Fibroblast of skin of right biceps (primary cell): ENCODE measurements around the gene POLQ.
A peak's percentile ranks its signal among the peaks of the same experiment; 100 is the strongest.
"Not testable (repeated sequence)": the region's sequence is repeated elsewhere in the genome, so short reads cannot be mapped to it uniquely, and the experiment has no call there.

Source experiments
- DNase-seq: peaks from one replicate; pipeline ENCODE4 v3.0.0-alpha.2; 2013

The POLQ gene

DNA sequence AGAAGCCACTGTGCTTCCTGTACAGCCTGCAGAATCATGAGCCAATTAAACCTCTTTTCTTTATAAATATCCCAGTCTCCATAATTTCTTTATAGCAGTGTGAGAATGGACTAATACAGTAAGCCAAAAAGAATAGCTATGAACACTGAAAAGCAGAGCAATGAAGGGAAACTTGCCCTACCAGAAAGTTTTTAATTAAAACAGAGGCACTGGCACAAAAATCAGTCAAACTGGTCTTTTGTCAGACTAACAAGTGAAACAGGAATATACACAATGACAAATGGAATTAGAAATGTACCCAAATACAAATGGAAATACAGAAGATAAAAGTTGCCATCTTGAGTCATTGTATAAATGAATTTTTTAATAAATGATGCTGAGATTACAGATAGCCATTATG, 40.5 kb downstream of the POLQ start:
- DNase-seq: no peak

DNA sequence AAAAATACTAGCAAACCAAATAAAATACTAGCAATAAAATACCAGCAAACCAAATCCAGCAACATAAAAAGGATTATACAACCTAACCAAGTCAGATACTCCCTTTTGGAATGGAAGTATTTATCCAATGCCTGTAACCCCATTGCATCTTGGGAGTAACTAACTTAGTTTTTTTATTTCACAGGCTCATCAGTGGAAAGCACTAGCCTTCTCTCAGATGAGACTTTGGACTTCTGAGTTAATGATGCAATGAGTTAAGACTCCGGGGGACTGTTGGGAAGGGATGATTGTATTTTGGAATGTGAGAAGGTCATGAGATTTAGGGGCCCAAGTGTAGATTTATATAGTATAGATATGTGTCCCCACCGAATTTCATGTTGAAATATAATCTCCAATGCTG, 41.2 kb downstream of the POLQ start:
- DNase-seq: no peak

DNA sequence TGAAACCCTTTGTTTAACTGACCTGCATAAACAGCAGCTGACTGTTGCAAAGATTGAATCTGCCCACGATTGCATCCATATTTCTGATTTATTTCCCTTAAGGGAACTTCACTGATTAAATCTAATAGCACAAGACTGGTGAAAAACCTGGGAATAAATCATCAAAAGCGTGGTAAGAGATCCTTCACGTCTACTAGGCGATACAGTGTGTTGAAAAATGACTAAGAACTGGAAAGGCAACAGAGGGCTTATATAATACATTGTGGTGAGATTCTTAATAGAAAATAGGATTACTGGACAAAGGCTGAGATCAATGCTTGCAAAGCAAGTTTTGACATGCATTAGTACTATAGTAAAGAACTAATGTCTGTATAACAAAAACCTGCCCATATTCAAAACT, 49.0 kb downstream of the POLQ start:
- DNase-seq: no peak

DNA sequence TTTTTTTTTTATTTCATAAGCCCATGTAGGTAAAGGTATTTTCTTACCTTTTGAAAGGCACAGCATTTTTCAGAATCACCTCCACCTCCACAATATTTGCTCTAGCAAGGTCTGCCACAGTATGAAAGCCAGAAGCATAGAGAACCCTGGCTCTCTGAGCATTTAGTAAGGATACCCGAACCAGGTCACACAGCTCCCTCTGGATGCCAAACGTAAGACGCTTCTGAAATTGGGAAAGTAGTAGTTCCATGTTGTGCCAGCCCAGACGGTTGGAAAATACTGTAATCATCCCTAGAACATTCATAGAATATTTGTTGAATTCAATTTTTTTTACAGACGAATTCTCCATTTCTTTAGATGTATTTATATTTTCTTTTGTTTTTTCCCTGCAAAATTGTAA, 52.4 kb downstream of the POLQ start:
- DNase-seq: peak; percentile 21

DNA sequence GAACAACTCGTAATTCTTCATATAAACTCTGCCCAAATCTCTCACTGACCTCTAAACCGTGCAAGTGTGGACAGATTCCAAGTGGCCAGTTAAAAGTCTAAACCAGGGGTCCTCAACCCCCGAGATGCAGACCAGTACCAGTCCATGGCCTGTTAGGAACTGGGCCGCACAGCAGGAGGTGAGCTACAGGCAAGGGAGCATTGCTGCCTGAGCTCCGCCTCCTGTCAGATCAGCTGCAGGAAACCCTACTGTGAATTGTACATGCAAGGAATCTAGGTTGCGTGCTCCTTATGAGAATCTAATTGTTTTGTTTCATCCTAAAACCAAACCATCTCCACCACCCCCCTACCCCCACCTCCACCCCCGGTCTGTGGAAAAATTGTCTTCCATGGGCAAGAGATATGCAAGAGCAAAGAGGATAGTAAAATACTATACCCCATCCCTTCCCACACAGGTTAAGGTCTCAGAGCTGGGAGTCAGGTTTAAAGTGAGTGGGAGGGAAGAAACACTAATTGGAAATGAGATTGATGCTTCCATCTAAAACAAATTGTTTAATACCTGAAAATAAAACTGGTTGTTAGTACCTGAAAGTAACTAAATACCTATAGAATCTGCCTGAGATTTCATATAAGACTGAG, 54.0 kb downstream of the POLQ start:
- no peak for DNase-seq

DNA sequence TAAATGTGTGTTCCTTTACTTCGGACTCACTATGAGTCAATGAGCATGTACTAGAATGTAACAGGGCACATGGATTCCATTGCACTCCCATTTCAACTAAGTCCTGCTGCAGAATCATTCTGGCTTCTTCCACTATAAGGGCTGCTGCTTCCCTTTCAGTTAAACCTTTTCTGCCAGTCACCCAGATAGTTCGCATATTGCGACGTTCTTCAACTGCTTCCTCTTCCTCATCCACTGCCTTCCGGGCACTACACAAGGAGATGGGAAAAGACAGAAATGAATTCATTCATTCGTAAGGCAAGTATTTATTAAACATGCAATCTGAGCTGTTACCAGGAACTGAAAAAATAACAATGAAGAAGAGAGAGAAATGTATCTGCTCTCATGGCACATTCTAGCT, 55.6 kb downstream of the POLQ start:
- DNase-seq: no peak

DNA sequence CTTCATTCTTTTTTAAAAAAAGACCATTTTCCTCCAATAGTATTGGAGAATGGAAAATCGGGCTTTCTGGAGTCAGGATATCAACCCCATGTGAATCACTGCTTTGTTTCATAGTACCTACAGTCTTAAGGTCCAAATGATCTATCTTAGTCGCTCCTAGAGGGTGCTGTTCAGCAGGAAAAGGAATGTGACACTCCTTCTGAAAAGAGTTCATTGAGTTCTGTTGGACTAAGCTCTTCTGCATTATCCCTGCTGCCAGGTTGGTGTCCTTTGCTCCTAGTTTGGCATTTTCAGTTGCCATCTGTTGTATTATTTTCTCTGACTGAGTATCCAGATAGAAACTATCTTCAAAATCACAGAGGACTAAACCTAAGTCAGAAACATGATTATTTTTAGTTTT, 57.2 kb downstream of the POLQ start:
- DNase-seq: no peak

DNA sequence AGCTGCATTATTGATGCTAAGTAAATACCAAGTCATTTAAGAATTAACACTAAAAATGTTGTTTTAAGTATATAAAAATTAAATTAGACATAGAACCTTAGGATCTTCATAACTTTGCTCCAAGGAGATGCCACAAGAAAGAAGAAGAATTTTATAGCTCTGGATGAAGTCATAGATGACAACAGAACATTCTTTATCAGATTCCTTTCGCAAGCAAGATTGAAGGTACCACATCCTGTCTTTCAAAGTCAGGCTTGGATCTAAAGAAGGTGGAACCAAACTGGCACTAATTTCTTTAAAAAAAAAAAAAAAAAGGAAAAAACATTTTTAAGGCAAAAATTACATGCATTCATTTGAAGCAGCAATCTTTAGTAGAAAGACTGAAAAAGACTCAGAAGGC, 62.5 kb downstream of the POLQ start:
- DNase-seq: peak; percentile 69

DNA sequence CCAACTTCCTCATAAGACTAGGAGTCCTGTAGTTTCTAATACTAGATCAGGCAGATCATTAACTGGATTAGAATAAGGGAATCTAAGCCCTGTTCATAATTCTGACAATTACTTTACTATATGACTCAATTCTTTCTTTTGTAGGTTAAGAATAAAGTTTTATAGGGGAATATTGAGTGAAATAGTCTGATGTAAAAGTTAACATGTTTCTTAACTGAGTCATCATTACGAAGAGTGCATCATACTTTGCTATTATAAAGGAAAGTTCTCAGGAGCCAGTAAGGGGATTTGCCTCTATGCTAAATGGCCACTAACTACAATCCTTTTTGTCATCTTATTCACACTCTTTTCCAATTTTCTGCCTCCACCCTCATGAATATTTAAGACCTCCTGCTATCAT, 63.1 kb downstream of the POLQ start:
- peak; percentile 85 for DNase-seq

DNA sequence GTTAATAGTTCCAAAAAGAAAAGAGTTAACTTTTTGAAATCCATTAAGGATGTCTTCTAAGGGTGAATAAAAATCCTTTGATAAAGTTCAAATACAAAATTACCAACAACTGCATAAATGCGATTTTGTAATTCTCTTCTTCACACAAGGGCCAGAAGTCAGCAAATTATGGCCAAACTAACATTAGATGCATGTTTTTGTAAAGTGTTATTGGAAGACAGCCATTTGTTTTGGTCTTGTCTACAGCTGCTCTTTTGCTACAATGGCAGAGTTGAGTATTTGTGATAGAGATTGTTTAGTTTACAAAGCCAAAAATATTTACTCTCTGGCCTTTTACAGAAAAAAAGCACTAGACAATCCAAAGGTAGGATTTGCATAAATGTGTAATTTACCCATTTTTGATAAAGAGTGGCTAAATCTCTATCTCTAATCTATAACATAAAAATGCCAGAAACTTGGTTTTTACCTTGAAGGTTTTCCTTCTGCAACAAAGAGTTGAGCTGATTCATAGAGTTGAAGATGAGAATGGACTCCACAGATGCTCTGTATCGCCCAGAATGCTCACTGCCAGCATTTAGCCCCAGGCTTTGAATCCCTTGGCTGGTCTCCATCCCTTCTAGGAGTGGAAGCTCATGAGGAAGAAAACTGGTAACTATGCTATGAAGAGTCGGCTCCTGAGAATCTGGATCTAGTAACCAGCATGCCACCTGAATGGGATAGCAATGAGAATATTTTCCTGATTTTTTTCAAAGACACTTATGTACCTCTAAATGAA, 64.5 kb downstream of the POLQ start:
- peak; percentile 11 for DNase-seq

DNA sequence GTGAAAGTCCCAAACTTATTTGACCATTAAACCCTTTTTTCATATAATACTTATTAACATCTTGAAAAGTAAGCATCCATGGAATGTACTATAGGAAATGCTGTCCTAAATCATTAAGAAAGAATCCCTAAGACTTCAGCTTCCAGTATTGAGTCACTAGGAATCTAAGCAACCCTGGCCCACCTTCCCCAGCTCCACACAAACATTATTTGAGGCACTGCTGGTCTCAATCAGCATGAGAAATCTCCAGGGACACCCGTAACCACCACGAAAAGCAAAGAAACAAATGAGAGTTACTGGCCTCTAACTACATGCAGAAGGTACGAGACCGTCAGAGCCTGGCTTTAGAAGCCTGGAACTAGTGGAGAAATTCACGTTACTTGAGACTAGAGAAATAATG, 68.2 kb downstream of the POLQ start:
- DNase-seq: peak; percentile 96

DNA sequence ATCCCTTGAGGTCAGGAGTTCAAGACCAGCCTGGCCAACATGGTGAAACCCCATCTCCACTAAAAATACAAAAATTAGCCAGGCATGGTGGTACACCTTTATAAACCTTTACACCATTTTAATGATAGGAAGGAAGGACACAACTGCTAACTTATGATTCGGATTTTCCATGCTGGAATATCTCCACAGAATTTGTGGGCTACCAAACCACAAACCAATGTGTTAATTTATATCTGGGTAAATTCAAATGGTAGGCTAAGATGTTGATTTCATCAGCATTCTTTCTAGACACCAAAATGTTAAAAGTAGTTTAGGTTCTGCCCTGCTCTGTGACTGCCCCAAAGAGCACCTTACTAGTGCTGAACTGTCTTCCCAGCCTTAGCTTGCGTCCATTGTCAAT, 72.8 kb downstream of the POLQ start:
- peak; percentile 13 for DNase-seq

DNA sequence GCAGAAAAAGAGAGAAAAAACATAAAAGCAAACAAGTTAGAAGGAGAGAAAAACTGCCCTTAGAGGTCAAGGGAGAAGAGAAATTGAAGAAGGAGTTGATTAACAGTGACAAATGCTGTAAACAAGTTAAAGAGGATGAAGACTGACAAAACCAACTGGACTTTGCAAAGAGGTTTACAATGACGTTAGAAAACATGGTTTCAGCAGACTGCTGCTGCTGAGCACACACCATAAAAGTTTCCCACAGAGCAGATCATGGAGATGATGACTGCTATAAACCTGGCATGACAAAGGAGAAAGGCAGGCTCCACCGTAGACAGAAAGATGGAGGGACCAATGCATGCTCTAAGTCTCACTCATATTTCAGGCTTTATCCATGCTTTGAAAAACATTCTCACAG, 78.7 kb downstream of the POLQ start:
- DNase-seq: no peak

DNA sequence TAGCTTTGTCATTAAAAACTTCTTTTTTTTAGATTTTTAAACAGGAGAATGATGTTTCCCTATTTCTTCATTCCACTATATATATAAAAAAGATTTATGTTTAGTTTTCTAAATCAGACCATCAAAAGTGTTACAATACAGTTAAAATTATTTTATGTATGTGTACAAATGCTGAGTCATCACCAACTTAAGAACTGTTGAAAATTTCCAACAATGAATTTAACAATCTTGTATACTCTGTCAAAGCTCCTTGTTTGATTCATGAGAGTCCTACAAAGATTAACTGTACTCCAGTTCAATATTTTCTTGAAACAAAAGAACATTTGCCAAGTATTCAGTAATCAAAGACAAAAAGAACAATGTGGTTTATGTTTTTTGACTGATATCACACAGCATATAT, 82.0 kb downstream of the POLQ start:
- no peak for DNase-seq

DNA sequence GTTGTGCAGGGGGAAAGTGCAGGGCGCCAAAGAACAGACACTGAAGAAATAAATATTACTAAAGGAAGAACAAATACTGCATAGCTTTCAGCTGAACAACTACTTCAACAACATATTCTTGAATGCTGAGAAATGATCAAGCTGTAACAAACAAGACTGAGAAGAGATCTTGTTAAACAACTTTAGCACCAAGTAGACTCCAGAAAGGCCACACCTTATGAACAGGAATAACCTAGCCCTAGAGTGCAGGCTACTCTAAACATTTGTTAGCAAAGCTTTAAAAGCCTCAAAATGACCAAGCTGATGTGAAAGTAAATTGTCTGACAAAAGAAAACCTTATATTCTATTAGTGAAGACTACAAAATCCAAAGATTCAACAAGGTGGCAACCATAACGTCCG, 83.2 kb downstream of the POLQ start:
- DNase-seq: no peak

DNA sequence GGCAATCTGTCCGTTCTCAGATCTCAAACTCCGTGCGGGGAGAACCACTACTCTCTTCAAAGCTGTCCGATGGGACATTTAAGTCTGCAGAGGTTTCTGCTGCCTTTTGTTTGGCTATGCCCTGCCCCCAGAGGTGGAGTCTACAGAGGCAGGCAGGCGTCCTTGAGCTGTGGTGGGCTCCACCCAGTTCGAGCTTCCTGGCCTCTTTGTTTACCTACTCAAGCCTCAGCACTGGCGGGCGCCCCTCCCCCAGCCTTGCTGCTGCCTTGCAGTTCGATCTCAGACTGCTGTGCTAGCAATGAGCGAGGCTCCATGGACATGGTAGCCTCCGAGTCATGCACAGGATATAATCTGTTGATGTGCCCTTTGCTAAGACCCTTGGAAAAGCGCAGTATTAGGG, 94.0 kb downstream of the POLQ start:
- not testable (repeated sequence) for DNase-seq

DNA sequence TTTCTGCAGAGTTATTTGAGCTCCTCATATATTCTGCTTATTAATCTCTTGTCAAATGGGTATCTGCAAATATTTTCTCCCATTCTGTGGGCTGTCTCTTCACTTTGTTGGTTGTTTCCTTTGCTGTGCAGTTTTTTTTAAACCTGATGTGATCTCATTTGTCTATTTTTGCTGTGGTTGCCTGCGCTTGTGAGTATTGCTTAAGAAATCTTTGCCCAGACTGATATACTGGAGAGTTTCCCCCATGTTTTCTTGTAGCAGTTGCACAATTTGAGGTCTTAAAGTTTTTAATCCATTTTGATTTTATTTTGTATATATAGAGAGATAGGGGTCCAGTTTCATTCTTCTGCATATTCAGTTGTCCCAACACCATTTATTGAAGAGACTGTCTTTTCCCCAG, 102.3 kb downstream of the POLQ start:
- DNase-seq: no peak

DNA sequence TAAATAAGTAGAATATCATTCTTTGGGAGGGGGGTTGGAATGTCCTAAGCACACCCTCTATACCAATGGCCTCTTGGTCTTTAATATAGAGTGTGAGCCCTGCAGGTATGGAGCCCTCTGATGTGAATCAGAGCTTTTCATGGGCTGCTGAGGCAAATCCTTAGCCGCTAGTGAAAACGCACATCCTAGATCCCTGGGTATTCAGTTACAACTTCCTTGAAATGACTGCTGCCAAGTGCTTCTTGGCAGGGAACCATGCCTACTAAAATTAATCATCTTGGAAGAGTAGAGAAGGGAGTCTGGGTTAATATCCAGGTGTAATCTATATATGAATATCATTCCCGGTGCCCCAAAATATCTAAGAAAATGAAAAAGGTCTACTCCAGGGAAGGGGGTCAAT, 109.1 kb downstream of the POLQ start:
- DNase-seq: no peak

DNA sequence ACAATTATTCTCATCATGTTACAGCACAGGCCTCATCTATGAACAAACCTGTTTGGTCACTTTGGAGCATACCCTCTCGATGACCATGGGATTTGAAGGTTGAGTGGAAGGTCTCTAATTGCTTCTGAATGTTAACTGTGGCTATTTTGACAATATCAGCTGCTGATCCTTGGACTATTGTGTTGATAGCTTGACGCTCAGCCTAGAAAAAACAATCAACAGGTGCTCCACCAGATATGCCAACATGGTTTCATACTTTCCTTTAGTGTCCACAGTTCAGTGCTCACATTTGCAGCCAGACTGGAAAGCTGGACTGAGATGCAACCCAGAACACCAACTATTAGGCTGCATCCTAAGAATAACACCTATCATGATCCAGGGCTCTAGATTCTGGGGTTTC, 109.7 kb downstream of the POLQ start:
- DNase-seq: no peak

DNA sequence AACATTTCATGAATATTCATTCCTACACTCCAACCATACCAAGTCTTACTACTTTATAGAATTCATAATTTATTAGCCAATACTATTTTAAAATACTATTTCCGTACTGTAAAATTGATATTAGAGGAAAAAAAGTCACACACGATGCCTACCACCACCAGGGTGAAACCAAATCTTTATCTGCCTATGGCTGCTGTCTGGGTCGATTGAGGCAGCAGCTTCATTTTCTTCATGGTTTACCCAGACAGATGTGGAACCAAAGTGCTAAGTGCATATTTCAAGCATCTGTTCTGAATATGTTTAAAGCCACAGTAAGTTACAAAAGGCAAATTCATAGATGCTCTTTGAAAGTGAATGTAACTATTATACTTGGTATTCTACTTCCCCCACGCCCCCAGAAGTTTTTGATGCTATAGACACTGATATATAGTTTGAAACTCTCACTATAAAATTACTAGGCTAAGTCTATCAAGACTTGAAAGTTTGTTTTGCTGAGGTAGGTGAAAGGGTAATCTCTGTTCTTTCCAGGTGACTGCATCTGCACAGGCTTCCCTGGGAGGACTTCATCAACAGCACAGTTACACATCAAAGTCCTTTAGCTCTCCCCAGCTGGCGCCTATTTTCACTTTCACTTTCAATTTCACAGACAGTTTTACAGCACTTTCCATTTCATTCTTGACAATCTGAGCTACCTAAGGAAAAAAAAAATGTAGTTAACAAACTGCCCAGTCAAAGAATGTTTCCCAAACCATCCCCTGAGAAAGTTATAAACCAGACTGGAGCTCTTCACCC, 113.9 kb downstream of the POLQ start:
- DNase-seq: peak; percentile 34

DNA sequence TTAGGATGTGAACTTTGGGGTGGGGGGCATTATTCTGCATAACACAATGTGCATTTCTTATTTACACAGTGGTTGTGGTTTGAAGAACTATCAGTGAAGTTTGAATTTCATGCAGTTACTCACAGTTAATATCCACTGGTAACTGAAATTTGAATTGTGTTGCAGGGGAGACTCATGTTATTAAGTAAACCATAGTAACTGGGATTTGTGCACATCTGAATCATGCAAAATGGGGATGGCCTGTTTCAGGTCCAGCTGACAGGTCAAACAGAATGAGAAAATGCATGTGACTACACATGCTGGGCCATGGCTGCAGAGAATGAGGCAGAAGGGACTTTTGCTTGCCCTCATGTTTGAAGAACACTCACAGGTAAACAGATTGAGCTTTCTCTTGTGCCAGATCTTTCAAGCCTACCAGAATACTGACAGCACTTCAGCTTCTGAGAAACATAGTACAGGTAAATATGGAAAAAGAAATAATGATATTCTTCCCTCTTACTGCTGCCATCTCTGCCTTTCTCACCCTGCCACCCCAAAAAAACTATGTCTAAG, 115.0 kb downstream of the POLQ start:
- DNase-seq: no peak

DNA sequence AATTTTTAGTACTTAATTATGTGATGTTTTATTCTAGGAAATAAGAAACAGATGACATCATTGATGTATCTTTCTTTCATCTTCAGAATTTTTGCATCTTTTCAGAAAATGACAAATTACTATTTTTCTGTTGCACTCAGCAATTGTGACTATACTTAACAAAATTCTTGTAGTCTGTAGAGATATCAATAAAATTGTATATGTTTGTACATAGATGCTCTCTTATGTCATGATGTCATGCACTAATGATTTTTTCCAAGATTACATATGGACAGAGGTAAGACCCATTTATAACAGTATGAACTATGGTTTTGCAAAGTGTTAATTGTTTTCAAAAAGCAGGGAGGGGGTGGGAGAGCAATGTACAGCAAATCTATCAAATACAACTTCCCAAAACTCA, 121.2 kb downstream of the POLQ start:
- no peak for DNase-seq

DNA sequence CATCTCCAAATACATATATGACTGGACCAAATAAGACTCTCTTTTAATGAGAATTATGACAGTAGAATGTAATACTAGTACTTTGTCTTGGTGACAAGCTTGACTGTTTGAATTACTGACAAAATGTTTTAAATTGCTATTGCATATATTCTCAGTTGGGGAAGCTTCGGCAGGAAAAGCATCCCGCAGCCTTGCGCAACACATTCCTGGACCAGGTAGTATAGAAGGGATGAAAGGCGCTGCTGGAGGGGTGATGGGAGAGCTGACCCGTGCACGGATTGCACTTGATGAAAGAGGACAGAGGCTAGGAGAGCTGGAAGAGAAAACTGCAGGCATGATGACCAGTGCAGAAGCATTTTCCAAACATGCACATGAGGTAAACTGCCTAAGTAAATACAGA, 127.6 kb downstream of the POLQ start:
- DNase-seq: no peak

DNA sequence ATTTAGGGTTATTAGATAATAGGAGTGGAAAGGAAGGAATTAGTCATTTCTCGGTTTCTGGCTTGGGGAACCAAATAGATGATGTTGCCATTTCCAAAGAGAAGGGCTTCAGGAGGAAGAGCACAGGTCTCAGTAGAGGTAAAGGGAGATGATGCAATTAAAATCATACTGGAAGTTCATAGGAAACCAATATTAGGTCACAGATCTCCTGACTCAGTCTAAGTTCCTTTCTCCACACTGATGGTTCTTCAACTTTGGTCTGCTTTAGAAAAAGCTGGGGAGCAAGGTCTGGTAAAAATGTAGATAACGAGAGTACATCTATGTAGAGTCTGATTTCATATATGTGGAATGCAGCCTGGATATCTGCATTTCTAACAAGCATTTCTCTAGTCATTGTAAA, 130.9 kb downstream of the POLQ start:
- DNase-seq: peak; percentile 3
